ENCODE results near the gene MAST3. TPM values are rescaled to one million over a fixed set of nuclear protein-coding genes. Genes with fewer than 3 reads are reported as not detected.

Gene MAST3
- polyA plus RNA-seq (2011; rRNA removed) = 1.9 and 2.8 TPM in 2 replicates
- polyA minus RNA-seq (2011; rRNA and poly(A)+ RNA removed) = 3.6 and 4.9 TPM in 2 replicates

GRCh38 chr19:18097217-18097992 is at the start of gene MAST3:
TSS of gene MAST3 (plus strand) at chr19:18097778. CDS start at chr19:18097793, 15 bp downstream.
- no peak for TF ChIP-seq CTCF (IDR thresholded peaks at IDR 0.05; ENCODE audit: insufficient read depth, low read depth, low read length)
- Histone ChIP-seq H3K4me3 (ENCODE audit: low read depth, low read length) (peak within 1 kb of the TSS; percentile 39), H3K27me3 (ENCODE audit: control insufficient read depth, insufficient read depth, low read length) (peaks cover 5% of the 10 kb centered on the region), H3K36me3 (ENCODE audit: control insufficient read depth, insufficient read depth, low read length) (no peaks in the 10 kb centered on the region)
- ChIA-PET CTCF (interaction anchor here (1.6 kb wide), 2 partner anchors 16 to 39 kb away, joined by 5 to 6 read pairs; no protein-coding TSS in a partner anchor), POLR2A (no interaction called here)
- DNase-seq (ENCODE audit: low read depth) = peak; percentile 22

- CTCF ChIA-PET = interaction anchor here (1.0 to 2.6 kb wide), 2 partner anchors 42 to 102 kb away, joined by 3 to 7 read pairs; no protein-coding TSS in a partner anchor
- DNase-seq (ENCODE audit: low read depth) = no peak
- POLR2A ChIA-PET = interaction anchor here (0.6 kb wide), 1 partner anchor 49 kb away, joined by 8 read pairs; no protein-coding TSS in a partner anchor
- no peaks in the 10 kb centered on the region for H3K36me3 ChIP-seq (ENCODE audit: control insufficient read depth, insufficient read depth, low read length)
- H3K4me3 ChIP-seq (ENCODE audit: low read depth, low read length) = no peak overlapping the region
- no peak for TF ChIP-seq CTCF (IDR thresholded peaks at IDR 0.05; ENCODE audit: insufficient read depth, low read depth, low read length)
- no peaks in the 10 kb centered on the region for H3K27me3 ChIP-seq (ENCODE audit: control insufficient read depth, insufficient read depth, low read length)
Observed at GRCh38 chr19:18049385-18049784, 48.2 kb upstream of the MAST3 start.

- POLR2A ChIA-PET = no interaction called here
- TF ChIP-seq CTCF (IDR thresholded peaks at IDR 0.05; ENCODE audit: insufficient read depth, low read depth, low read length) = no peak
- no peaks in the 10 kb centered on the region for H3K36me3 ChIP-seq (ENCODE audit: control insufficient read depth, insufficient read depth, low read length)
- CTCF ChIA-PET = no interaction called here
- DNase-seq (ENCODE audit: low read depth) = no peak
- H3K4me3 ChIP-seq (ENCODE audit: low read depth, low read length) = no peak overlapping the region
- H3K27me3 ChIP-seq (ENCODE audit: control insufficient read depth, insufficient read depth, low read length) = no peaks in the 10 kb centered on the region
Observed at GRCh38 chr19:18051887-18052286, 45.7 kb upstream of the MAST3 start.

GRCh38 chr19:18053576-18054219 is 43.9 kb upstream of the MAST3 start:
- no peak for DNase-seq (ENCODE audit: low read depth)
- POLR2A ChIA-PET = no interaction called here
- no peaks in the 10 kb centered on the region for H3K27me3 ChIP-seq (ENCODE audit: control insufficient read depth, insufficient read depth, low read length)
- no peak overlapping the region for H3K4me3 ChIP-seq (ENCODE audit: low read depth, low read length)
- no peak for TF ChIP-seq CTCF (IDR thresholded peaks at IDR 0.05; ENCODE audit: insufficient read depth, low read depth, low read length)
- H3K36me3 ChIP-seq (ENCODE audit: control insufficient read depth, insufficient read depth, low read length) = no peaks in the 10 kb centered on the region
- CTCF ChIA-PET = interaction anchor here (0.6 to 0.9 kb wide), 2 partner anchors 8 to 197 kb away, joined by 3 read pairs; no protein-coding TSS in a partner anchor

- no peak for TF ChIP-seq CTCF (IDR thresholded peaks at IDR 0.05; ENCODE audit: insufficient read depth, low read depth, low read length)
- ChIA-PET CTCF (interaction anchor here (0.9 to 8.4 kb wide), 4 partner anchors 13 to 118 kb away, joined by 3 to 120 read pairs (median 24); partner anchors contain the start of gene ARRDC2), POLR2A (no interaction called here)
Observed at GRCh38 chr19:18055967-18056366, 41.6 kb upstream of the MAST3 start.

More at GRCh38 chr19:18055967-18056366, 41.6 kb upstream of the MAST3 start:
- DNase-seq (ENCODE audit: low read depth) = no peak
- Histone ChIP-seq H3K4me3 (ENCODE audit: low read depth, low read length) (no peak overlapping the region), H3K27me3 (ENCODE audit: control insufficient read depth, insufficient read depth, low read length) (no peaks in the 10 kb centered on the region; the same call in 1 of the 2 replicates), H3K36me3 (ENCODE audit: control insufficient read depth, insufficient read depth, low read length) (no peaks in the 10 kb centered on the region)
